ENCODE measurements around the gene SLC15A4.
"Not testable (repeated sequence)": the region's sequence is repeated elsewhere in the genome, so short reads cannot be mapped to it uniquely, and the experiment has no call there.

Gene SLC15A4

DNA sequence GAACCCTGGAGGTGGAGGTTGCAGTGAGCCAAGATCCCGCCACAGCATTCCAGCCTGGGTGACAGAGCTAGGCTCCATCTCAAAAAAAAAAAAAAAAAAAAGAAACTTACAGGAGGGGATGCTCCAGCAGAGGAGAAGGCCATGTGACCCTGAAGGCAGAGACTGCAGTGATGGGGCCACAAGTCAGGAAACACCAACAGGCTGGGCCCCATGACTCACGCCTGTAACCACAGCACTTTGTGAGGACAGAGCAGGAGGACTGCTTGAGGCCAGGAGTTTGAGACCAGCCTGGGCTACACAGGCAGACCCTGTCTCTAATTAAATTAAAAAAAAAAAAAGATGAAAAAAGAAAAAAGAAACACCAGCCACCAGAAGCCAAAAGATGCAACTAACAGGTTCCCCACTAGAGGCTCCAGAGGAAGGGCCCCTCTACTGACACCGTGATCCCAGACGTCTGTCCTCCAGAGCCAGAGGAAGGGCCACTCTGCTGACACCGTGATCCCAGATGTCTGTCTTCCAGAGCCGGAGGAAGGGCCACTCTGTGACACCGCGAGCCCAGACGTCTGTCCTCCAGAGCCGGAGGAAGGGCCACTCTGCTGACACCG is 20.4 kb upstream of the SLC15A4 start:
- peak in 1 of 2 donors; percentile 20 for DNase-seq (ENCODE audit: low read depth in 2 of 2)

DNA sequence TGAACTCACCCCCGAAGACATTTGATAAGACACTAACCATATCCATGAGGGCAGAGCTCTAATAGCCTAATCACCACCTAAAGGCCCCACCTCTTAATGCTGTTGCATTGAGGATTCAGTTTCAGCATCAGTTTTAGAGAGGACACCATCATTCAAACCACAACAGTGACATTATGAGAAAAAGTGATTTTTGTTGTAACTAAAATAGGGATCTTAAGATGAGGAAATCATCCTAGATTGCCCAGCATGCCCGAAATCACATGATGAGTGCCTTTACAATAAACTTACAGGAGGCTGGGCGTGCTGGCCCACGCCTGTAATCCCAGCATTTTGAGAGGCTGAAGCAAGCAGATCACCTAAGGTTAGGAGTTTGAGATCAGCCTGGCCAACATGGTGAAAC is 19.8 kb upstream of the SLC15A4 start:
- no peak for DNase-seq (ENCODE audit: low read depth in 2 of 2)

DNA sequence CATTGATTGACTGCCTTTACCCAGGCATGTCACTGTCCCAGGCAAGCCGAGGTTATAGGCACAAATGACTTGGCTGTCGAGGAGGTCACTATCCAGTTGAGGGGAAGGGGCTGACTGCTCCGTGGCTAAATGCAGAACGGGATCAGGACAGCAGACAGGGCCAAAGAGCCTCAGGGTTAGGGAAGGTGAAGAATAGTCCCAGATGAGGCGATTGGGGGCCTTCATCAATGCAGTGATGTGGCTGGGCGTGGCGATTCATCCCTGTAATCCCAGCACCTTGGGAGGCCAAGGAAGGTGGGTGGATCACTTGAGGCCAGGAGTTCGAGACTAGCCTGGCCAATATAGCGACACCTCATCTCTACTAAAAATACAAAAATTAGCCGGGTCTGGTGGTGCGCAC is 18.8 kb upstream of the SLC15A4 start:
- no peak for DNase-seq (ENCODE audit: low read depth in 2 of 2)

DNA sequence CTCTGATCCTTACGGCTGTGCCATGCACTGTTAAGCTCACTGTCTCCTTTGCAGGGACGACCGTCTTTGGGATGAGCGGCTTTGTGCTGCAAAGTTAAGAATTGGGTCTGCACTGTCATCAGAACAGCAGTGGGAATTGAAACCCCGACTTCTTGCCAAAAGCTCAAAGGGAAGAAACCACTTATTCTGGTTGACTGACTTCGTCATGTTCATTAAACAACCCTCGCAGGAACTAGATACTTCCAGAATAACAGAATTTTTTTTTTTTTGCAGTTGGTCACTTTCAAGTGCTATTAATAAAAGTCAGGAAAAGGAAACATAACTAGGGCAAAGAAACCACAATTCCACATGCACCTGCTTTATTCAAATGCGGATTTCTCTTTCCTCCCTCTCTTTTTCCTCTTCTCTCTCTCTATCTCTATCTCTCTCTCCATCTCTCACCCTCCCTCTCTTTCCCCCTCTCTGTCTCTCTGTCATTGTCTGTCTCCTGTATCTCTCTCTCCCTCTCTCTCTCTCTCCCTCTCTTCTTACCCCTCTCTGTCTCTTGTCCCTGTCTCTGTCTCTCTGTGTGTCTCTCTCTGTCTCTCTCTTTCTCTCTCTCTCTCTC is 17.2 kb upstream of the SLC15A4 start:
- no peak for DNase-seq (ENCODE audit: low read depth in 2 of 2)

GRCh38 chr12:128839885-128840284 is 16.1 kb upstream of the SLC15A4 start:
- DNase-seq (ENCODE audit: low read depth in 2 of 2), result not testable (repeated sequence)

GRCh38 chr12:128833418-128833817 is 9.7 kb upstream of the SLC15A4 start:
- DNase-seq (ENCODE audit: low read depth in 2 of 2), result no peak

DNA sequence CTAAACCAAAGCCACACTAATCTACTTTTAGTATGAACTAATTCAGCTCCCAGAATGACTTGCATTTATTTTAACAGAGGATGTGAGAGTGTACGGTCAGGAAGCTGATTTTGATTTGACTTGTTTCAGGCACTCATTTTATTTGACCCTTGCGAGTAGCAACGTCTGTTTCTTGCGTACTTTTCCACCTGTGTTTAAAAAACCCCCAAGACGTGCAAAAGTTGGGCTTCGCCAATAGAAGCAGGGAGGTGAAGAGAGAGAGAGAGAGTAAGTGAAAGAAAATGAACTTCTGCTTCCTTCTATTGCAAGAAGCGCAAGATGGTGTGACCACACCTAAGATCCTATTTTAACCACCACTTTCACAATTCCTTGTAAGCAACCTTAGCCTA is 6.7 kb upstream of the SLC15A4 start:
- no peak for DNase-seq (ENCODE audit: low read depth in 2 of 2)

DNA sequence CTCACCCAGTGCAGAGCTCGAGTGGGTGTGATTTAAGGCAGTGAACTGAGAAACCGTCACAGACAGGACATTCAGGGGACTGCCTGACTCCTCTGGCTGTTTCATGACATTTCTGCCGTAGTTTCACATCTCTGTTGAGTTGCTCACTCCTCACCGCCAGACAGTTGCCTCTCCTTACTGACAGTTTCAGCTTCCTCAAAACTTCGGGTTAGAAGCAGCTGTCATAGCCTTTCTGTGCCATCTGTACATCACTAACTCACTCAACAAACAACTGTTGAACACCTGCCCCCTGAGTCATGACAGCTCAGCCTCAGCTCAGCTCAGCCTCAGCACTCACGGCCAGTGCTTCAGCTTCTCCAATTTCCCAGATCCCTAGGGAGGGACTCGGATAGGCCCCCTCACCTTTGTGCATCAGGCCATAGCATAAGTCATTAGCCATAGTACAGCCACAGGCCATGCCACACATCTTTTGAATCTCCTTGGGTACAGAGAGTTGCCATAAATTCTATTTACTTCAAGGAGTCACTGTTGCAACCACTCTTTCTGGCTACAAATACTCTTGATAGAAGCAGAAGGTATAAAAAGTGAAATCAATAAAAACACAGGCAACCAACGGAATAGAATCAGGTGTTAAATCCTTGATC is 6.2 kb upstream of the SLC15A4 start:
- DNase-seq (ENCODE audit: low read depth in 2 of 2), result no peak

GRCh38 chr12:128827724-128828123 is 4.0 kb upstream of the SLC15A4 start:
- DNase-seq (ENCODE audit: low read depth in 2 of 2), result no peak

GRCh38 chr12:128825835-128826234 is 2.1 kb upstream of the SLC15A4 start:
- no peak for DNase-seq (ENCODE audit: low read depth in 2 of 2)

GRCh38 chr12:128823216-128823915 is 392 bp downstream of the SLC15A4 start:
- no peak for DNase-seq (ENCODE audit: low read depth in 2 of 2)

GRCh38 chr12:128820723-128821432 is 2.9 kb downstream of the SLC15A4 start:
- no peak for DNase-seq (ENCODE audit: low read depth in 2 of 2)

DNA sequence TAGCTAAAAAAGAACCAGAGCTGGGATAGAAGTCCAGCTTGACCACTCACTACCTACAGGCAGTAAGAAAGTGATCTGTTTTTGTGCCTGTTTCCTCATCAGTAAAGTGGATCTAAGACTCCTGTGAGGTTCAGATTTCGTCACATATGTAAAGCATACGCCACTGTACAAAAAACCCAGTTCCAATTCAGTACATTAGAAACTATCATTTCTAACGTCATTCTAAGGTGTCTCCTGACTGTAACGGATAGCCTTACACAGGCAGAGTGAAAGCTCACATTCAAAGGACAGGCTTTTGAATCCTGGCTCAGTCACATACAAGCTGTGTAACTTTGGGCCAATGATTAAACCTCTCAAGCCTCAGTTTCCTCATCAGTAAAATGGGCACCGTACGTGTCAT is 3.5 kb downstream of the SLC15A4 start:
- DNase-seq (ENCODE audit: low read depth in 2 of 2), result no peak

- DNase-seq (ENCODE audit: low read depth in 2 of 2), result no peak
Observed at GRCh38 chr12:128819293-128820144, 4.2 kb downstream of the SLC15A4 start.

DNA sequence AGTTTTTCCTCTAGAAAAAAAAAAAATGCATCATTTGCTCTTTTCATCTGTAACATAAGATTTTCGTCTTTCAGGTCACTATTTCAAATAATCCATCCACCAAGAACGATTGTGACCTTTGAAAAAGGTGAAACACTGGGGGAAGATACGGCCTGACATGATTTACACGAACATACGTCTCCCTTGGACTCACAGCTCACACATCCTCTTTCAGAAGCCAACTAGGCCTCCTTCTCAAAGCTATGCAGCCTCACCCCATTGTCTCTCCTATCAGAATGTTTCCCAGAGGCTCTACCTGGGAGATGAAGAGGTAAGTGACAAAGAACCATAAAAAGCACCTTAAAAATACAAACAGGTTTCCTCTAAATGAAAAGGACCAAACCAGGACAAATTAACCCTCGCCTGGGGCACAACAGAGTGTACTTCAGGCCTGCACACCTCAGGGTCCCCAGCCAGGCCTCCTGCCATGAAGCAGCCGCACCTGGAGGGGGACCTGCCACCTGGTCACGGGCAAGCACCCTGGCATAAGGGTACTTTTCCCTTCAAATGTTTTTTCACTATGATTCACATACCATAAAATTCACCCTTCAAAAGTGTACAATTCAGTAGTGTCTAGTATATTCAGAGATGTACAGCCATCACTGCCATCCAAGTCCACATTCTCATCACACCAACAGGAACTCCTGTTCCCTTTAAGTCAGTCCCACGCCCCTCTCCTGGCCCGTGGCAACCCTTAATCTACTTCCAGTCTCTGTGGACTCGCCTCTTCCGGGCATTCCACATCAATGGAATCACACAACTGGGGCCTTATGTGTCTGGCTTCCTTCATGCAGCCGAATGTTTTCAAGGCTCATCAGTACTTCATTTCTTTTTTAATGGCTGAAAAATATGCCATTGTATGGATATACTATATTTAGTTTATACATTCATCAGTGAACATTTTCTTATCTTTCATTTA is 5.4 kb downstream of the SLC15A4 start:
- DNase-seq (ENCODE audit: low read depth in 2 of 2), result no peak

GRCh38 chr12:128817111-128818015 is 6.4 kb downstream of the SLC15A4 start:
- no peak for DNase-seq (ENCODE audit: low read depth in 2 of 2)

- no peak for DNase-seq (ENCODE audit: low read depth in 2 of 2)
Observed at GRCh38 chr12:128816643-128816920, 7.2 kb downstream of the SLC15A4 start.

DNA sequence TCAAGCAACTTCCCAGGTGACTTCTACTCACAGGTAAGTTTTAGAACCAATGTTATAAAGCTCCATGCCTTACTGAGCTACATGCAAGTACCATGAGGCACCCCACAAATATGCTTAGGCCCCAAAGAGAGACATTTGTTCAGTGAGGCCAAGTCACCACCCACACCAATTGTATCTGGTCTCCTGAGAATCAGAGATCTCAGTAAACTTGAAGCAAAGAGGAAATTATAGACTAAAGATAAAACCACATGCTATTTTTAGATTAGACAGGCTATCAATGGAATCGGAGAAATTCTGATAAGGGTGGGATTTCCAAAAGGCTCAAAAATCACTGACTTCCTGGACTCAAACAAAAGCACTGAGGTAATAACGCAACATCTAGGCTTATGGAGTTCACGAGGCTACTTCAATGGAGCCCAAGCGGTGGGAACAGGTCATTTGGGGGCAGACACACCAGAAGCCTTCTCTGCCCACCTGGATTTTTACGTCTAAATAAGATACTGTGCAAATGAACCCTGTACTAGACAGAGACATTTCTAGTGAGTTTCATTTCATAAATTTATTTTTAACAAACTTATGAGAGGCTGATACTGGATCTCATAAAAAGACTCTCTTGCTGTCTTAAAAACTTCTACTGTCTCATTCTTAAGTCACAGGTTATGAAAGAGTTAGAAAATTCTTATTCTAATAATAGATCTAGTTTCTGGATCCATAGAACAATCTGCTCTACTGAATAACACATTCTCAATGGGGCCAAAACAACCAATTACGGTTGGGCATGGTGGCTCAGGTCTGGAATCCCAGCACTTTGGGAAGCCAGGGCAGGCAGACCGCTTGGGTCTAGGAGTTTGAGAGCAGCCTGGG is 7.7 kb downstream of the SLC15A4 start:
- DNase-seq (ENCODE audit: low read depth in 2 of 2), result no peak

All from stimulated activated CD8-positive, alpha-beta memory T cell treated with anti-CD3 and anti-CD28 coated beads, Interleukin-15, amount 100 ng/mL, for 48 hours (primary cell).